Activated T-helper 1 cell treated with anti-CD3 and anti-CD28 coated beads, Interleukin-2, amount 50 U/mL, for 16 hours (primary cell): ENCODE results near the gene ZNF519.
"Not testable (repeated sequence)": the region's sequence is repeated elsewhere in the genome, so short reads cannot be mapped to it uniquely, and the experiment has no call there.

Source experiments
- DNase-seq, 2 donors: peaks; one replicate each; pipeline ENCODE4 v3.0.0-alpha.2; 2020; ENCODE audit warnings: low read depth in 1 of 2, low spot score in 1 of 2

Gene ZNF519

DNA sequence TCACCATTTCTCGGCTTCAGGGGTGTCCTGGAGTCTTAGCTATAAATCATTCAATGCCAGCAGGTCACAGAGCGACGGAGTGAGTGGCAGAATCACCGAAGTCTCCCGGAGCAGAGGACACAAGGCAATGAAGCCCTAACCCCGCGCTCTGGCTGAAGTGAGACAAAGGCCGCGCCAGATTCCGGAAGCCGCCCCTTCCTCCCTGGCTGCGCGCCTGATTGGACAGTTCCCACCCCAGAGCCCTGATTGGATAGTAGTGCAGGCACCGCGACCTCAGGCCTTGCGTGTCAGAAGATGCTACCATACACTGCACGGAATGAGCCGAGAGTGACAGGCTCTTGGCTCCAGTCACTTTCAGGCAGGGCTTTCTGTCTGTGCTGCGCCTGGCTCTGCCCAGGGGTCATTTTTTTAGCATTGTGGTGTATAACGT, at the start of gene ZNF519:
TSS of gene ZNF519 (minus strand) at position 165 of the 430 bp plus-strand sequence. CDS start at position 7, 158 bp downstream.
- peak; percentile 68 to 79 for DNase-seq

DNA sequence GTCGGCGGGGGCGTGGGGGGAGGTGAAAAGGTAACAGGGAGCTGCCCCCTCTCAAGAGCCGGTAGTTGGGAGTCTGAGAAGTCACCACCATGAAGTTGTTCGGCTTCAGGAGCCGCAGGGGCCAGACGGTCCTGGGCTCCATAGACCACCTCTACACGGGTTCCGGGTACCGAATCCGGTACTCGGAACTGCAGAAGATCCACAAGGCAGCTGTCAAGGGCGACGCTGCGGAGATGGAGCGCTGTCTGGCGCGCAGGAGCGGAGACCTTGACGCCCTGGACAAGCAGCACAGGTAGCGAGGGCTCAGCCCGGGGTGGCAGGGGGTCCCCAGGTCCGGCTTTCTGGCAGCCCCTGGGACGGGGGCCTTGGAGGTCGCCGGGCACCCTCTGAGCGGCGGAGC, 47.1 kb upstream of the ZNF519 start:
- no peak for DNase-seq

DNA sequence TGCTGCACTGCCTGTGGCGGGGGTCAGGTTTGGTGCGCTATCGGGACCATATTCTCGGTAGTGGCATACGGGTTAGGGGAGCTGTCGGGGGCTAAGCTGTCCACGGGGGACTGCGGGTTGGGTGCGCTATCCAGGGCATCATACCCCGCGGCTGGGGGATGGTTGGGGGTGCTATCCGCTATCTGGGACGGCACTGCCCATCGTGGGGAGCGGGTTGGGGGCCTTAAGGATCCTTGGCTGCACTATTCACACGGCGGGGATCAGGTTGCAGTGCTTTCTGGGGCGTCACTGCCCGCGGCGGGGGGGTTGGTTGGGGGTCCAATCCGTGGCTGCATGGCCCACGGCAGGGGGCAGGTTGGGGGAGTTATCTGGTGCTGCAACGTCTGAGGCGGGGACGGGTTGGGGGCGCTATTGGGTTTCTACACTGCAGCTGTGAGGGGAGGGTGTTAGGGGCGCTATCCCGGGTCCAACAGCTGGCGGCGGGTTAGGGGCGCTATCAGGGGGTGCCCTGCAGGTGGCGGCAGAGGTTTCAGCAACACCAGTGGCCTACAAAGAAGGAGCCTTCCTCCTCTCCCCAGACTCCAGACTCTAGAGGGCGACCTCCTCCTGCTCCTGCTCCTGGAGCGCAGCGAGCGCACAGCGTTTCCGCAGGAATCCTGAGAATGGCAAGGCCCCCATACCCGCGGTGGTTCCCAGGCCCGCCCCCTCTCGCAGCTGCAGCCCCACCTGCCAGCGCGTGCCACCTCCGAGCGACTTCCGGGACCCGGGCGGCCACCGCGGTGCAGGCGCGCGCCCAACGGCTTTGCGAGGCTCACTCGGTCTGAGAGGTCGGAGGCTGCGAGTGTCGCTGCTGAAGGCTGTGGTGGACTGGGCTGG, 46.3 kb upstream of the ZNF519 start:
- DNase-seq = peak; percentile 55 to 70

DNA sequence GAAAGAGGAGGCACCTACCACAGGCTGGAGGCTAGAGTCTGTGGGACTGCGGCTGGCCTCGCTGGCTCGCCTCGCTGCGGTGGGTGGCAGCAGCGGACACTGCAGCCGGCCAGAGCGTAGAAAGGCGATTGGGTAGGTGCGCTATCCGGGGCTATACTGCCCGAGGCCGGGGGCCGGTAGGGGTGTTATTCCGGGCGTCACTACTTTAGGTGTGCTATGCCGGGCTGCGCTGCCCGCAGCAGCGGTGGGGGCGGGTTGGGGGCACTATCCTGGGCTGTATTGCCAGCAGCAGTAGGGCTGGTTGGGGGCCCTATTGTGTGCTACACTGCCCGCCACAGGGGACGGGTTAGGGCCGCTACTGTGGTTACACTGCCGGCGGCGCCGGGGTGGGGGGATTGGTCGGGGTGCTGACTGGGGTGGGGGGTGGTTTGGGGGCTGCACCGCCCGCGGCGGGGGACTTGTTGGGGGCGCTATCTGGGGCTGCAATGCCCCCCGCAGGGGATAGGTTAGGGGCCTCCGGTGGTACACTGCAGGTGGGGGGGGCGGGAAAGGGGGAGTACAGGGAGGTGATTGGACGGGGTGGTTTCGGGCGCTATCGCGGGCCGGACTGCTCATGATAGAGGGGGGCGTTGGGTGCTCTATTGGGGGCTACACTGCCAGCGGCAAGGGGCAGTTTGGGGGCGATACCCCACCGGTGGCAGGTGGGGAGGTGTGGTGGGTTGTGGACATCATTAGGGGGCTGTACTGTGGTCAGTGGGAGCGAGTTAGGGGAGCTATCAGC, 45.5 kb upstream of the ZNF519 start:
- DNase-seq = not testable (repeated sequence)

- not testable (repeated sequence) for DNase-seq
Measured at GRCh38 chr18:14175404-14175803, 43.2 kb upstream of the ZNF519 start.

DNA sequence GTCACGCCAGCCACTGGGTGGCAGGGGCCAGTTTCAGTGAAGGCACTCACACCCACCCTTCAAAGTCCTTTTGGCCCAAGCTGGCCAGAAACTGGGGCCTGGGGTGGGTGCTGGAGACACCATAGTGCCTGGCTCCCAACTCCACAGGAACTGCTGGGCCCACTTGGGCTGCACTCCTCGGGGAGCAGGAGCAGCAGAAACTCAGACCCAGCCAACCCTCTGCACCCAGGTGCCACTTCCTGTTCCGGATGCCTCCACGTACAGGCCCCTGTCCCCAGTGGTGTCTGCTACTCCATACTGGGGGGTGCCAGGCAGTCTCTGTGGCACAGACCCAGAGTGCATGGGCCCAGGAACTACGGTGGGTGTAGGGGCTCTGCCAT, 42.5 kb upstream of the ZNF519 start:
- no peak for DNase-seq

- not testable (repeated sequence) for DNase-seq
Measured at GRCh38 chr18:14174002-14174705, 41.9 kb upstream of the ZNF519 start.

GRCh38 chr18:14173116-14173951, 41.1 kb upstream of the ZNF519 start:
- DNase-seq = not testable (repeated sequence)

GRCh38 chr18:14172142-14173115, 40.2 kb upstream of the ZNF519 start:
- not testable (repeated sequence) for DNase-seq

DNA sequence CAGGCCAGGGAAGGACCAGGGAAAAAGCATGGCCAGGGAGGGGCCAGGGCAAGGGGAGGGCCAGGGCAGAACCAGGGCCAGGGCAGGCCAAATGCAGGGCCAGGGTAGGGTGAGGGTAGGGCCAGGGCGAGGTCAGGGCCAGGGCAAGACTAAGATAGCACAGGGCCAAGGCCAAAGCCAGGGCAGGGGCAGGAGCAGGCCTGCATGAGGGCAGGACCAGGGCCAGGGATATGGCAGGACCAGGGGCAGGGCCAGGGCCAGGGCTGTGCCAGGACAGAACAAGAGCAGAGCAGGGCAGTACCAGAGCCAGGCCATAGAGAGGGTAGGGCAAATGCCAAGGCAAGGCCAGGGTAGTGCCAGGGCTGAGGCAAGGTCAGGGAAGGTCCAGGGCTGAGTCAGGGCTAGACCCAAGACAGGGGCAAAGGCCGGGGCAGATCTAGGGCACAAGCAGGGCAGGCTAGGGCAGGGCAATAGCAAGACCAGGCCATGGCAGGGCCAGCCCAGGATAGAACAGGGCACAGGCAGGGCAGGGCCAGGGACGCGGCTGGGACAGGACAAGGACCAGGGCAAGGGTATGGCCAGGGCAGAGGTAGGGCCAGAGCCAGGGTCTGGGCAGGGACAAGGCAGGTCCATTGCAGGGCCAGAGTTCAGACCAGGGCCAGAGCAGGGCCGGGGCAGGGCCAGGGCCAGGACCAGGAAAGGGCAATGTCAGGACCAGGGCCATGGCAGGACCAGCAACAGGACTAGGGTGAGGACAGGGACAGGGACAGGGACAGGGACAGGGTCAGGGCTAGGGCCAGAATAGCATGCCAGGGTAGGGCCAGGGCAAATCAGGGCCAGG, 39.3 kb upstream of the ZNF519 start:
- DNase-seq = not testable (repeated sequence)

GRCh38 chr18:14170367-14171036, 38.3 kb upstream of the ZNF519 start:
- not testable (repeated sequence) for DNase-seq

GRCh38 chr18:14162915-14163314, 30.7 kb upstream of the ZNF519 start:
- not testable (repeated sequence) for DNase-seq

DNA sequence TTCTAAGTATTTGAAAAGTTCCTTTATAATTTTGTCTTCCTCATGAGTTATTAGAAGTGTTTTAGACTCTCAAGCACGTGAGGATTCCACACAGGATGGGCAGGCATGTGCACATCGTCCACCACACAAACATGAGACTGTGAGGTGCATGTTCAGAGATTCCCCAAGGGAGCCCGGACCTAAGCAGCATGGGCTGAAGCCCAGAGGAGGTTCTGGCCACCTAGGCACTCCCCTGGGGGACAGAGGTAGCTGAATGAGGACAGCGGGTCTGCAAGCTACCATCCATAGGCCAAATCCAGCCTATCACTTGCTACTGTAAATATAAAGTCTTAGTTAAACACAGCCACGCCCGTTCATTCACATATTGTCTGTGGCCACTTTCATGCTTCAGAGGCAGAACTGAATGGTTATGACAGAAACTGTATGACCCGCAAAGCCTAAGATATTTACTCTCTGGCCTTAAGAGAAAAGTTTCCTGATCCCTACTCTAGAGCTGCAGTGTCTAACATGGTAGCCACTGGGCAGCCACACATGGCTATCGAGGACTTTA, 19.4 kb upstream of the ZNF519 start:
- DNase-seq = not testable (repeated sequence)

- not testable (repeated sequence) for DNase-seq
Measured at GRCh38 chr18:14150766-14151165, 18.5 kb upstream of the ZNF519 start.

- DNase-seq = not testable (repeated sequence)
Measured at GRCh38 chr18:14149916-14150420, 17.7 kb upstream of the ZNF519 start.

DNA sequence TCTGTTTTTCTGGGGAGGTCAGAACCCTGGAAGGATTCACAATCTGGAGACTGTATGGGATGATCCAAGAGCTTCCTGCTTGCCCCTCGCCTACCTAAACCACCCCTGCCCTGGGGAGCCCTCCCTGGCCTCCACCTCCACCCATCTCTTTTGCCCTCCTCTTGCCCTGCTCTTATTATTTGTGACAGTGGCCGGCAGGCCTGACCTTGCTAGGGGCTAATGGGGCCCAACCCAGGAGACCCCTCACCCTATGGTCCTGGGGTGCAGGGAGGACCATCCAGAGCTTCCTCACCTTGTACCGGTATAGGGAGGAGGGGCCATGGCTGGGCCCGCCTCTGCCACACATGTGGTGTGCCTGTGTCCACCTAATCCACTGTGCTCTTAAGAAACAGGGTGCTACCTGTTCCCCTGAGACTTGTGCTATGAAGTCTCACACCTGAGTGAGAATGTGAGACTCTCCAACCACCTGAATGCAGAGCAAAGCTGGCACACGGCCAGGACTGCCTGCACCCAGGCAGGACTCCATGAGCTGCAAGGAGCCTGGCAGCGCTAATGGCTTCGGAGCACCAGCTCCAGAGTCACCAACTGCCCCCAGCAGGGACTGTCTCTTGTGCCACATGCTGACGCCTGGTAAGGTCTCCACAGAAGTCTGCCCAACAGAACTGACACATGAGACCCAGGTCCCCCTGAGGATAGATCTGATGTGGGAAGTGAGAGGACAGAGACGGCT, 17.1 kb upstream of the ZNF519 start:
- not testable (repeated sequence) for DNase-seq
